ENCODE measurements around the gene SORCS2. TPM values are rescaled to one million over a fixed set of nuclear protein-coding genes. Genes with fewer than 3 reads are reported as not detected.

Gene SORCS2
- total RNA-seq, 1 experiment from 2014 or later, result not detected

GRCh38 chr4:7293703-7294102, 101.4 kb downstream of the SORCS2 start:
- H3K9me3 Mint-ChIP-seq (ENCODE audit: low read depth, unreplicated experiment), result no peaks in the 10 kb centered on the region
- H3K36me3 Mint-ChIP-seq (ENCODE audit: insufficient read depth, unreplicated experiment), result no peaks in the 10 kb centered on the region
- BruUV-seq (replicated peaks), result no TSS peak
- H3K4me3 Mint-ChIP-seq (ENCODE audit: low read depth, unreplicated experiment), result no peak overlapping the region
- no peak overlapping the region for H3K27ac Mint-ChIP-seq (ENCODE audit: unreplicated experiment)
- H3K27me3 Mint-ChIP-seq (ENCODE audit: unreplicated experiment), result peaks cover 77% of the 10 kb centered on the region
- CTCF ChIA-PET, result no interaction called here
- TF ChIP-seq CTCF (IDR thresholded peaks at IDR 0.05; ENCODE audit: unreplicated experiment), result no peak
- no peak for DNase-seq
- H3K4me1 Mint-ChIP-seq (ENCODE audit: low read depth, unreplicated experiment), result no peaks in the 10 kb centered on the region
- intact Hi-C loops (cut with micrococcal nuclease; ENCODE audit: unreplicated experiment), result loop anchor here (2.0 kb wide), 1 partner anchor 103 kb away; no protein-coding TSS in a partner anchor

- no peak for DNase-seq
- H3K27me3 Mint-ChIP-seq (ENCODE audit: unreplicated experiment), result peaks cover 74% of the 10 kb centered on the region
- H3K36me3 Mint-ChIP-seq (ENCODE audit: insufficient read depth, unreplicated experiment), result no peaks in the 10 kb centered on the region
- H3K4me3 Mint-ChIP-seq (ENCODE audit: low read depth, unreplicated experiment), result no peak overlapping the region
- no peaks in the 10 kb centered on the region for H3K9me3 Mint-ChIP-seq (ENCODE audit: low read depth, unreplicated experiment)
- no peak for TF ChIP-seq CTCF (IDR thresholded peaks at IDR 0.05; ENCODE audit: unreplicated experiment)
- no peak overlapping the region for H3K27ac Mint-ChIP-seq (ENCODE audit: unreplicated experiment)
- no peaks in the 10 kb centered on the region for H3K4me1 Mint-ChIP-seq (ENCODE audit: low read depth, unreplicated experiment)
- BruUV-seq (replicated peaks), result no TSS peak
- CTCF ChIA-PET, result interaction anchor here (0.6 kb wide), 1 partner anchor 18 kb away, joined by 3 read pairs; no protein-coding TSS in a partner anchor
- intact Hi-C loops (cut with micrococcal nuclease; ENCODE audit: unreplicated experiment), result no loop called here
These were observed 101.9 kb downstream of the SORCS2 start for GRCh38 chr4:7294176-7294756.

- no peak for TF ChIP-seq CTCF (IDR thresholded peaks at IDR 0.05; ENCODE audit: unreplicated experiment)
- Mint-ChIP-seq H3K9me3 (ENCODE audit: low read depth, unreplicated experiment) (no peaks in the 10 kb centered on the region), H3K36me3 (ENCODE audit: insufficient read depth, unreplicated experiment) (no peaks in the 10 kb centered on the region), H3K4me1 (ENCODE audit: low read depth, unreplicated experiment) (no peaks in the 10 kb centered on the region), H3K27ac (ENCODE audit: unreplicated experiment) (no peak overlapping the region), H3K27me3 (ENCODE audit: unreplicated experiment) (peaks cover 81% of the 10 kb centered on the region), H3K4me3 (ENCODE audit: low read depth, unreplicated experiment) (no peak overlapping the region)
- CTCF ChIA-PET, result interaction anchor here (0.6 to 0.8 kb wide), 2 partner anchors 19 to 593 kb away, joined by 3 to 5 read pairs; no protein-coding TSS in a partner anchor
- intact Hi-C loops (cut with micrococcal nuclease; ENCODE audit: unreplicated experiment), result no loop called here
- no TSS peak for BruUV-seq (replicated peaks)
- DNase-seq, result no peak
These were observed 103.0 kb downstream of the SORCS2 start for GRCh38 chr4:7295197-7295910.

GRCh38 chr4:7295911-7296660, 103.7 kb downstream of the SORCS2 start:
- Mint-ChIP-seq H3K36me3 (ENCODE audit: insufficient read depth, unreplicated experiment) (no peaks in the 10 kb centered on the region), H3K4me3 (ENCODE audit: low read depth, unreplicated experiment) (no peak overlapping the region), H3K9me3 (ENCODE audit: low read depth, unreplicated experiment) (no peaks in the 10 kb centered on the region), H3K4me1 (ENCODE audit: low read depth, unreplicated experiment) (no peaks in the 10 kb centered on the region), H3K27me3 (ENCODE audit: unreplicated experiment) (peaks cover 81% of the 10 kb centered on the region), H3K27ac (ENCODE audit: unreplicated experiment) (no peak overlapping the region)
- peak; percentile 19 for TF ChIP-seq CTCF (IDR thresholded peaks at IDR 0.05; ENCODE audit: unreplicated experiment)
- no TSS peak for BruUV-seq (replicated peaks)
- intact Hi-C loops (cut with micrococcal nuclease; ENCODE audit: unreplicated experiment), result no loop called here
- CTCF ChIA-PET, result interaction anchor here (0.6 kb wide), 2 partner anchors 38 to 101 kb away, joined by 3 to 9 read pairs; no protein-coding TSS in a partner anchor
- peak; percentile 32 for DNase-seq
